G401 (cell line): ENCODE data around the gene FARS2. TPM values are rescaled to one million over a fixed set of nuclear protein-coding genes. Genes with fewer than 3 reads are reported as not detected.

Experiments
- DNase-seq: peaks from one replicate; pipeline ENCODE4 v3.0.0-alpha.2; 2015; ENCODE audit warnings: low spot score
- in situ Hi-C: cut with HindIII; loops from 2 replicates; pipeline ENCODE4 v1.10.0; 2016; ENCODE audit warnings: low sequenced_read_pairs, mixed read lengths
- total RNA-seq: library from RNA; depleted of rRNA; stranded (reverse); fragments of >200 nt; shearing (Covaris generic); gene quantifications from 2 replicates; pipeline ENCODE4 v1.2.3, GENCODE V29; 2014

The FARS2 gene
- total RNA-seq, 1 experiment from 2014 or later: 17.7 TPM

GRCh38 chr6:5307058-5307457 lies 45.7 kb downstream of the FARS2 start:
- in situ Hi-C loops: no loop called here
- DNase-seq: no peak

GRCh38 chr6:5308066-5308465 lies 46.8 kb downstream of the FARS2 start:
- no peak for DNase-seq
- in situ Hi-C loops: no loop called here

GRCh38 chr6:5314191-5314865 lies 53.0 kb downstream of the FARS2 start:
- no peak for DNase-seq
- in situ Hi-C loops: no loop called here

DNA sequence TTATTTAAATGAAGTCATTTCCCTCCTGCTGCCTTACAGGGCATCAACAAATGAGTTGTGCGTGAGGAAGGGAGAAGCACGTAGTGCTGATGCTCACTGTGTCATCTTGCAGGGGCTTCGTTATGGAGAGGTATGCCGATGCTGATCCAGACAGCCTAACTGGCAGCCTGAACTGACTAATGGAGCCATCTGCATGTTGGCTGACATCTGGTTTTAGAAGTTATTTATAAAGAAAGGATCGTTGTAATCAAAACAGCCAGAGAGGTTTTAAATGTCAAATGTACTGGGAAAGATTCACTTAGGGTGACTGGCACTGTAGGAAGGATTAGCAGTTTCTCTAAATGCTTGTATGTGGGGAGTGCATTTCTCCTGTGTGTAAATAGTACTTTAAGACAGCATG lies 54.6 kb downstream of the FARS2 start:
- in situ Hi-C loops: no loop called here
- no peak for DNase-seq

- DNase-seq: no peak
- in situ Hi-C loops: no loop called here
Observed at GRCh38 chr6:5316951-5317350, 55.6 kb downstream of the FARS2 start.

GRCh38 chr6:5318617-5319272 lies 57.4 kb downstream of the FARS2 start:
- in situ Hi-C loops: no loop called here

GRCh38 chr6:5323979-5324378 lies 62.7 kb downstream of the FARS2 start:
- DNase-seq: no peak
- in situ Hi-C loops: no loop called here

More at GRCh38 chr6:5318617-5319272, 57.4 kb downstream of the FARS2 start:
- no peak for DNase-seq

GRCh38 chr6:5325173-5325572 lies 63.9 kb downstream of the FARS2 start:
- no peak for DNase-seq
- in situ Hi-C loops: no loop called here

GRCh38 chr6:5326022-5326641 lies 64.8 kb downstream of the FARS2 start:
- DNase-seq: no peak
- in situ Hi-C loops: no loop called here

DNA sequence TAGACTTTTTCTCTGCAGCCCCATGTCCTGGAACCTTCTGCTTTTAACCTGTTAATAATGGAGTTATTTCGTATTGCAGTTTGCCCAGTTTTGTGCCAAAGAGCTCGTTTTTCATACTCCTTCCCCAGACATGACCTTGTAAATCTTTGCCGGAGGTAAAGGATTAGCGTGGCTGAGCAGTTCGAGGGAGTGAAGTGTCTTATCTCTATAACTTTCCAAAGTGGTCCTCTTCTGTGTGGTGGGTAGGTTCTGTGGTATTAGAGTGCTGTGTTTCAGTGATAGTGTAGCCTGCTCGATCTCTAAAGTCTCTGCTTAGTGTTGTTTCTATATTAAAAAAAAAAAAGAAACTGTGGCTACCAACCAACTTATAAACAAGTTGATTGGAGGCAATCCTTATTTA lies 67.5 kb downstream of the FARS2 start:
- in situ Hi-C loops: no loop called here
- no peak for DNase-seq

- DNase-seq: no peak
- in situ Hi-C loops: no loop called here
Observed at GRCh38 chr6:5331845-5332442, 70.6 kb downstream of the FARS2 start.

DNA sequence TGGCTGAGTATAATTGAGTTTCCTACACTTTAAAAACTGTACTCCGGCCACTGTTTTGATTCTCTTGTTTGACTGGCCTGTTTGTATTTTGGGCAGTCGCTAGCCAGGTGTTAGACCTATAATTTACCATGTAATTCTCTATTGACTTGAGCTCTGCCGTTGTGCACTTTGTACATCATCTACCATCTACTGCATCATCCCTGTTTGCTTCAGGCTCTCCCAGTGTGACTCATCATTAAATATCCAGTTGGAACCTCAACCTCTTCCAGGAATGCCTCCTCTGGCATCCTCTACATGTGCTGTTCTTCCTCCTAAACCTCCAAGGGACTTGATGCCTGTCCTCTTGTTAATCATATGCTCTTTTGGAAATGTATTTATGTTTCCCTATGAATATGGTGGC lies 72.3 kb downstream of the FARS2 start:
- in situ Hi-C loops: no loop called here
- DNase-seq: no peak

- in situ Hi-C loops: no loop called here
- no peak for DNase-seq
Observed at GRCh38 chr6:5334341-5334740, 73.0 kb downstream of the FARS2 start.

DNA sequence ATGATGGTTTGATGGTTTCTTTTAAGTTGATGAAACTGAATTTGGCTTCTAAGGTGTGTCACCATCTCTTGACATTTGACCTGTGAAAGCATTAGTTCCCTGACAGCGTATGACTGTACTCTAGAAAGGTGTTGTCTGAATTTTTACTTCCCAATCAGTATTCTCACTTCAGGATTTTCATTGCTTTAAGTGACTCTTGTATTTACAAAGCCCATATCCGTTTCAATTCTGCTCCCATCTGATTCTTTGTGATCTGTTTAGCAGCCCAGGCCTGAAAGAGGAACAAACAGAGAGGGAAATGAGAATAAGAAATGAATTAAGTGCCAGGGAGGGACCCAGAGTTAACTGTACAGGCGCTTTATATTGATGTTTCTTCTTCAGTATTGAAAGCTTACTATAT lies 73.7 kb downstream of the FARS2 start:
- in situ Hi-C loops: no loop called here
- no peak for DNase-seq

DNA sequence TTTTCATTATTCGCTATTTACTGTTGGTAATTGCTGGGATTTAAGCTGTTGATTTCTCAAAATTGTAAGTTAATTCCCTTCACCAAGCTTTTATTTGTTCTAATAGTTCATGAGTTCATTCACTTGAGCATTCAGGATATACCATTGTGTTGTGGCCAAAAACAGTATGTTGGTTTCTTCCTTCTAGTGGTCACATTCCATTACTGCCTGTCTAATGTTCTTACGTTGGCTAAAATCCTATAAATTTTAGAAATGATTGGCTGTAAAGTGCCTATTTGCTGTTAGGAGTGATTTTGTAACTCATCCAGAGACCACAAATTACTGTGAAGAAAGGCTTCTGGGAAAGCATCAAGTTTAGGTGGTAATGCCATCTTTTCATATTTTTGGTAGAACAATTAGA lies 76.3 kb downstream of the FARS2 start:
- DNase-seq: no peak

GRCh38 chr6:5338177-5338960 lies 77.1 kb downstream of the FARS2 start:
- DNase-seq: no peak
- in situ Hi-C loops: no loop called here

More for the DNA sequence above, 76.3 kb downstream of the FARS2 start:
- in situ Hi-C loops: no loop called here

DNA sequence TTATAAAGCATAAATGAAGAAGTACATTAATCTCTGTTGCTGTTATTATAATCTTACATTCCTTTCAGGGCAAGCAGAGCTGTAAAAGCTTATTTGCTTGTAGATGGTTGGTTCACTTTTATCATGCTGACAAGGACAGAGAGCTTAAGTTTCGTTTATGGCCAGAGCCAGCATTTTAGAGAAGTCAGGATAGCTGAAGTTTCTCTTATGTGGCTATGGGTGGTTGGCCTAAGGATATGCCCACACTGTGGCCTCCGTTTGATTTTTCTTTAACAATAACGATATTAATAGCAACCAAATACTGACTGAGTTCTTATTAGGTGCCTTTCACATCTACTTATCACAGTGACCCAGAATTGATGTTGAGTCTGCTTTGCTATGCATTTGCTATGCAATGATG lies 78.5 kb downstream of the FARS2 start:
- in situ Hi-C loops: no loop called here
- no peak for DNase-seq

- no peak for DNase-seq
- in situ Hi-C loops: no loop called here
Observed at GRCh38 chr6:5341845-5342244, 80.5 kb downstream of the FARS2 start.

- no peak for DNase-seq
- in situ Hi-C loops: no loop called here
Observed at GRCh38 chr6:5343998-5344397, 82.7 kb downstream of the FARS2 start.

GRCh38 chr6:5345324-5345723 lies 84.0 kb downstream of the FARS2 start:
- in situ Hi-C loops: no loop called here
- no peak for DNase-seq
